ENCODE results near the gene STAT5B. TPM values are rescaled to one million over a fixed set of nuclear protein-coding genes. Genes with fewer than 3 reads are reported as not detected.

STAT5B gene
- total and polyA plus RNA-seq, 2 of the 13 experiments (the other 11 are each of a cell fraction or from before 2014, with no cell fraction given): 21.0 to 42.8 TPM

- TF ChIP-seq ZNF710 (CRISPR knock-in tag; IDR thresholded peaks at IDR 0.05; ENCODE audit: borderline replicate concordance): peak; percentile 80; the same call in 1 of the 2 replicates
- 0 out of 2 replicates have a peak, but pooled peaks have one; percentile 78 for TF ChIP-seq ZNF33A (CRISPR knock-in tag; IDR thresholded peaks at IDR 0.05; ENCODE audit: borderline replicate concordance)
- peak; percentile 60 for TF ChIP-seq TBX2 (CRISPR knock-in tag; IDR thresholded peaks at IDR 0.05; ENCODE audit: borderline replicate concordance)
- TF ChIP-seq RFX1 (IDR thresholded peaks at IDR 0.05): peak; percentile 44; the same call in 1 of the 2 replicates
- TF ChIP-seq MAX (IDR thresholded peaks at IDR 0.05): peak; percentile 81
- no peak for TF ChIP-seq ZUFSP (CRISPR knock-in tag; IDR thresholded peaks at IDR 0.05; ENCODE audit: borderline replicate concordance)
- no peak for TF ChIP-seq TEAD2 (CRISPR knock-in tag; IDR thresholded peaks at IDR 0.05)
- TF ChIP-seq ZNF383 (CRISPR knock-in tag; IDR thresholded peaks at IDR 0.05; ENCODE audit: borderline replicate concordance): peak; percentile 88; the same call in 1 of the 2 replicates
- peak; percentile 95 for TF ChIP-seq TFDP2 (CRISPR knock-in tag; IDR thresholded peaks at IDR 0.05)
- no peak for TF ChIP-seq HOMEZ (CRISPR knock-in tag; IDR thresholded peaks at IDR 0.05; ENCODE audit: low read depth)
- no peak for TF ChIP-seq AKNA (CRISPR knock-in tag; IDR thresholded peaks at IDR 0.05; ENCODE audit: borderline replicate concordance)
- no peak for TF ChIP-seq ZNF335 (CRISPR knock-in tag; IDR thresholded peaks at IDR 0.05)
- peak; percentile 89 for TF ChIP-seq ZNF230 (CRISPR knock-in tag; IDR thresholded peaks at IDR 0.05)
- TF ChIP-seq SMC3 (IDR thresholded peaks at IDR 0.05; ENCODE audit: low read length): no peak
- TF ChIP-seq IRX3 (CRISPR knock-in tag; IDR thresholded peaks at IDR 0.05; ENCODE audit: borderline replicate concordance, low read depth): peak; percentile 74; the same call in 1 of the 2 replicates
- TF ChIP-seq FOXK1 (CRISPR knock-in tag; IDR thresholded peaks at IDR 0.05; ENCODE audit: borderline replicate concordance, low read depth): no peak; the same call in 1 of the 2 replicates
- no peak; the same call in 1 of the 2 replicates for TF ChIP-seq NKX3-1 (CRISPR knock-in tag; IDR thresholded peaks at IDR 0.05)
Measured at GRCh38 chr17:42276609-42277341, 584 bp upstream of the STAT5B start (continued).
